Tibial nerve (tissue), 4 donors: ENCODE data around the gene YAE1. TPM values are rescaled to one million over a fixed set of nuclear protein-coding genes. Genes with fewer than 3 reads are reported as not detected.

Source experiments
- DNase-seq, 2 donors: peaks; one replicate each; pipeline ENCODE4 v3.0.0-alpha.2; 2019; ENCODE audit warnings: low spot score in 2 of 2
- H3K27ac ChIP-seq, 4 donors: fragments of 200-600 bp; sonication (generic) in 3 of 4; one replicate each; pipeline ENCODE4 v1.5.1; 2017 to 2019; ENCODE audit warnings: mild to moderate bottlenecking in 1 of 4
- H3K27me3 ChIP-seq, 2 donors: fragments of 200-600 bp; sonication (generic) in 1 of 2; one replicate each; pipeline versions ENCODE4 v1.5.1 to v1.6.0; 2017 to 2019
- H3K36me3 ChIP-seq, 3 donors: fragments of 200-600 bp; sonication (generic); one replicate each; pipeline ENCODE4 v1.5.1; 2018 to 2019
- H3K4me1 ChIP-seq, 4 donors: fragments of 200-600 bp; sonication (generic) in 3 of 4; one replicate each; pipeline ENCODE4 v1.5.1; 2017 to 2019
- H3K4me3 ChIP-seq, 4 donors: fragments of 200-600 bp; sonication (generic) in 3 of 4; one replicate each; pipeline ENCODE4 v1.5.1; 2017 to 2019; ENCODE audit warnings: mild to moderate bottlenecking in 1 of 4, moderate library complexity in 1 of 4
- H3K9me3 ChIP-seq, 4 donors: fragments of 200-600 bp; sonication (generic) in 3 of 4; one replicate each; pipeline ENCODE4 v1.5.1; 2017 to 2019
- EP300 ChIP-seq, 2 donors: sonication (generic); formaldehyde crosslinking; IDR thresholded peaks; one replicate each; pipeline ENCODE4 v1.6.1; 2017; ENCODE audit warnings: antibody characterized with exemption in 2 of 2, mild to moderate bottlenecking in 1 of 2
- POLR2A ChIP-seq, 2 donors: fragments of 450-650 bp; IDR thresholded peaks; one replicate each; pipeline ENCODE4 v1.6.1; 2017; ENCODE audit warnings: antibody characterized with exemption in 2 of 2, mild to moderate bottlenecking in 2 of 2, moderate library complexity in 2 of 2
- WGBS, 2 donors: methylation state at CpG; one replicate each; pipeline ENCODE4 v1.1.5; 2018; 5-methylcytosine and 5-hydroxymethylcytosine counted together
- total RNA-seq, 4 donors: library from RNA; depleted of rRNA; stranded (reverse); fragments of >200 nt; gene quantifications; one replicate each; pipeline ENCODE4 v1.1.0, GENCODE V29; 2016
- TF ChIP-seq, protein P1 (sequence below), 5 experiments: fragments of 200-600 bp in 3 of 5; fragments of 450-650 bp in 2 of 5; sonication (generic) in 3 of 5; IDR thresholded peaks; one replicate each; pipeline ENCODE4 v1.5.1; 2016 to 2019; ENCODE audit warnings: antibody characterized with exemption in 5 of 5, mild to moderate bottlenecking in 3 of 5, moderate library complexity in 2 of 5

YAE1 gene
- total RNA-seq, 4 donors from 2014 or later = 7.1 to 29.3 (median 18.4) TPM

DNA sequence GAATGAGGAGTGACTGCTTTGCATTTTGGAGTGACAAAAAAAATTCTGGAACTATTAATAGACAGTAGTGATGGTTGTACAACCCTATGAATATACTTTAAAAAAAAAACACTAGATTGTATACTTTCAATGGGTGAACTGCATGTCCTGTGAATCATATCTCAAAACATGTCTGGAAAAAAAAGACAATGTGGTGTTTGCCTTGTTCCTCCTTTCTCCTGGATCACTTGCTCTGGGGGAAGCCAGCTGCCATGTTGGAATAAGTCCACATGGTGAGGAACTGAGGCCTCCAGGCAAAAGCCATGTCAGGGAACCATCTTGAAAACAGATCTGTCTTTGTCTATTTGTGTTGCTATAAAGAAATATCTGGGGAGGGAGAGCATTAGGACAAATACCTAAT, 39.5 kb upstream of the YAE1 start:
- H3K4me1 ChIP-seq = no peaks in the 10 kb centered on the region
- H3K27me3 ChIP-seq = no peaks in the 10 kb centered on the region
- H3K9me3 ChIP-seq = no peaks in the 10 kb centered on the region
- no peak overlapping the region for H3K27ac ChIP-seq
- DNase-seq = no peak
- TF ChIP-seq, protein P1, sequence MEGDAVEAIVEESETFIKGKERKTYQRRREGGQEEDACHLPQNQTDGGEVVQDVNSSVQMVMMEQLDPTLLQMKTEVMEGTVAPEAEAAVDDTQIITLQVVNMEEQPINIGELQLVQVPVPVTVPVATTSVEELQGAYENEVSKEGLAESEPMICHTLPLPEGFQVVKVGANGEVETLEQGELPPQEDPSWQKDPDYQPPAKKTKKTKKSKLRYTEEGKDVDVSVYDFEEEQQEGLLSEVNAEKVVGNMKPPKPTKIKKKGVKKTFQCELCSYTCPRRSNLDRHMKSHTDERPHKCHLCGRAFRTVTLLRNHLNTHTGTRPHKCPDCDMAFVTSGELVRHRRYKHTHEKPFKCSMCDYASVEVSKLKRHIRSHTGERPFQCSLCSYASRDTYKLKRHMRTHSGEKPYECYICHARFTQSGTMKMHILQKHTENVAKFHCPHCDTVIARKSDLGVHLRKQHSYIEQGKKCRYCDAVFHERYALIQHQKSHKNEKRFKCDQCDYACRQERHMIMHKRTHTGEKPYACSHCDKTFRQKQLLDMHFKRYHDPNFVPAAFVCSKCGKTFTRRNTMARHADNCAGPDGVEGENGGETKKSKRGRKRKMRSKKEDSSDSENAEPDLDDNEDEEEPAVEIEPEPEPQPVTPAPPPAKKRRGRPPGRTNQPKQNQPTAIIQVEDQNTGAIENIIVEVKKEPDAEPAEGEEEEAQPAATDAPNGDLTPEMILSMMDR (IDR thresholded peaks at IDR 0.05) = no peak
- TF ChIP-seq EP300 (IDR thresholded peaks at IDR 0.05) (no peak), POLR2A (IDR thresholded peaks at IDR 0.05) (no peak)
- H3K4me3 ChIP-seq = no peak overlapping the region
- no peaks in the 10 kb centered on the region for H3K36me3 ChIP-seq

DNA sequence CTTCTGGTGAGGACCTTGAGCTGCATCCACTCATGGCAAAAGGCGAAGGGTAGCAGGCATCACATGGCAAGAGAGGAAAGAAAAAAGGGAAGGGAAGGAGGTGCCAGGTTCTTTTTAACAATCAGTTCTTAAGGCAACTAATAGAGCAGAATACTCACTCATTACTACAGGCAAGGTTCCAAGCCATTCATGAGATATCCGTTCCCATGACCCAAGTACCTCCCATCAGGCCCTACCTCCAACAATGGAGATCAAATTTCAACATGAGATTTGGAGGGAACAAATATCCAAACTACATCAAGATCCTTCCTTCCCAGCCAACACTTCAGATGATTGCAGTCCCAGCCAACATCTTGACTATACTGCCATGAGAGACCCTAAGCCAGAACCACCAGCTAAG, 38.9 kb upstream of the YAE1 start:
- H3K9me3 ChIP-seq = no peaks in the 10 kb centered on the region
- WGBS, 2 donors = 54 to 68% methylated on average over 2 of the region's 2 CpGs
- TF ChIP-seq, protein P1 (IDR thresholded peaks at IDR 0.05) = no peak
- no peak for TF ChIP-seq EP300 (IDR thresholded peaks at IDR 0.05)
- no peak for TF ChIP-seq POLR2A (IDR thresholded peaks at IDR 0.05)
- H3K36me3 ChIP-seq = no peaks in the 10 kb centered on the region
- DNase-seq = no peak
- H3K4me1 ChIP-seq = no peaks in the 10 kb centered on the region
- no peak overlapping the region for H3K4me3 ChIP-seq
- no peaks in the 10 kb centered on the region for H3K27me3 ChIP-seq
- no peak overlapping the region for H3K27ac ChIP-seq

DNA sequence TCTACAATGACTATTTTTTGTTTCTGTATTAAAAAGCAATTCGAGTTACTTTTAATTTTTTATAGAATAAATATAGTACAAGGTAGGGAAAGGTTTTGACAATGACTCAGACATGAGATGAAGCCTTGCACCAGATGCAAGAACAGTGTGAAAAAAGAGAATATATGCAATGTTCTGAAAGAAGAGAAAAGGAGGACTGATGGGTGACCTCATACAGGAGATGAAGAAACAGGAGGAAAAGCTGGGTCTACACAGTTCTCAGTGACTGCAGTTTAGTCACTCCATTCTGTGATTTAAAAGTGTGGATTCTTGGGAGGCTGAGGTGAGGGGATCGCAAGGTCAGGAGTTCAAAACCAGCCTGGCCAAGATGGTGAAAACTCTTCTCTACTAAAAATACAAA, 38.3 kb upstream of the YAE1 start:
- 83 to 86% methylated on average over 2 of the region's 2 CpGs for WGBS, 2 donors
- Histone ChIP-seq H3K27me3 (no peaks in the 10 kb centered on the region), H3K9me3 (no peaks in the 10 kb centered on the region), H3K36me3 (no peaks in the 10 kb centered on the region), H3K4me3 (no peak overlapping the region), H3K4me1 (no peaks in the 10 kb centered on the region), H3K27ac (no peak overlapping the region)
- DNase-seq = no peak
- TF ChIP-seq POLR2A (IDR thresholded peaks at IDR 0.05) (no peak), EP300 (IDR thresholded peaks at IDR 0.05) (no peak)
- TF ChIP-seq, protein P1 (IDR thresholded peaks at IDR 0.05) = no peak

DNA sequence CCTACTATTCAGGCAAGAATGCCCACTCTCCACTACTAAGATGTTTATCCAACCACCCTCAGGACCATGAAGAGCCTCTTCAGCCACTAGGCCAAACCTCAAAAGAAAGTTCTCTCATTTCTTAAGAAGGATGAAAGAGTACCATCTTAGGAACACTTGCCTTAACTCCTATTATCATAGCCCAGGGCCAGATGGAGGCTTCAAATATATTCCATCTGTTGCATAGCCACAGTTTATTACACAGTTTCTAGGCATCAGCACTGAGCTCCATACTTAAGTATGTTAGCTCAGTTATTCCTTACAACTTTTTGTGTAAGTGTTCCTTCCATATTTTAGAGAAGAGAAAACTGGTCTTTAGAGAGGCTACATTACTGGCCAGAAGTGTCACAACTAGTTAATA, 37.4 kb upstream of the YAE1 start:
- DNase-seq = no peak
- no peak for TF ChIP-seq POLR2A (IDR thresholded peaks at IDR 0.05)
- TF ChIP-seq, protein P1 (IDR thresholded peaks at IDR 0.05) = no peak
- no peak for TF ChIP-seq EP300 (IDR thresholded peaks at IDR 0.05)
- Histone ChIP-seq H3K36me3 (no peaks in the 10 kb centered on the region), H3K27ac (no peak overlapping the region), H3K4me3 (no peak overlapping the region), H3K4me1 (no peaks in the 10 kb centered on the region), H3K27me3 (no peaks in the 10 kb centered on the region), H3K9me3 (no peaks in the 10 kb centered on the region)

DNA sequence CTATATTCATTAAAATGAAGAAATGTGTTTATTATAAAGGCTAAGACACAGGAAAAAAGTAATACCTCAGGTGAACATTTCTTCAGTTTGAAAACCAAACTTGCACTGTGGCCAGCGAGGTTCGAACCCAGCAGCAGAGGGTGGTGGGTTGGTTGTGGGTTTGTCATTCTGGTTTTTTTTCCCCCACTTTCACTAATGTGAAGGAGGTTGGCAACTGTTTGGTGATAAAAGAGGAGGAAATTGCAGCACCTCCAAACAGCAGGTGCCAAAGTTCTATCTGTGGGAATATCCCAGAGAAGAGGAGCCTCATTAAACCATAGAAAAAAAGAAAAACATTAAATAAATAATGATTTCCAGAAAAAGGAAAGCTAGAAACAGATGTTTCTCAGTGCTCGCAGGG, 36.6 kb upstream of the YAE1 start:
- Histone ChIP-seq H3K9me3 (no peaks in the 10 kb centered on the region), H3K36me3 (no peaks in the 10 kb centered on the region), H3K4me3 (no peak overlapping the region), H3K27me3 (no peaks in the 10 kb centered on the region), H3K27ac (no peak overlapping the region), H3K4me1 (no peaks in the 10 kb centered on the region)
- TF ChIP-seq POLR2A (IDR thresholded peaks at IDR 0.05) = no peak
- TF ChIP-seq, protein P1 (IDR thresholded peaks at IDR 0.05) = no peak
- TF ChIP-seq EP300 (IDR thresholded peaks at IDR 0.05) = no peak
- DNase-seq = no peak
- 62 to 74% methylated on average over 3 of the region's 3 CpGs for WGBS, 2 donors
